SK-N-SH (cell line): ENCODE results near the gene FCAMR. TPM values are rescaled to one million over a fixed set of nuclear protein-coding genes. Genes with fewer than 3 reads are reported as not detected.

ENCODE experiments used
- CTCF ChIA-PET: fragments of 300-600, 350-600 bp; formaldehyde crosslinking; extraction: SDS; loops from one replicate; lab custom pipeline; 2021; lab: Yijun Ruan, JAX
- POLR2A ChIA-PET: fragments of 350-600 bp; sonication (Branson Sonifier 250); formaldehyde crosslinking; extraction: SDS; loops from one replicate; lab custom pipeline; 2020; ENCODE audit warnings: antibody characterized with exemption, inconsistent platforms; lab: Yijun Ruan, JAX
- DNase-seq: peaks from one replicate; pipeline ENCODE4 v3.0.0; 2012
- H2AFZ ChIP-seq: fragments of 200-600 bp; sonication (generic); 2 replicates; pipeline ENCODE4 v1.8.1; 2016; ENCODE audit warnings: antibody characterized with exemption, mild to moderate bottlenecking, low read depth
- H3F3A ChIP-seq: fragments of 200-600 bp; sonication (generic); replicated peaks from 2 replicates; pipeline ENCODE3; 2016; ENCODE audit warnings: antibody characterized with exemption, mild to moderate bottlenecking; ENCODE audit not compliant: insufficient read depth
- H3K27ac ChIP-seq, 2 experiments: fragments of 200-500 bp in 1 of 2; fragments of 200-600 bp in 1 of 2; sonication (Bioruptor generic) in 1 of 2; sonication (generic), shearing (Covaris generic) in 1 of 2; 2 replicates each; pipeline versions ENCODE4 v1.5.1 to v1.6.1; 2014 to 2016; ENCODE audit warnings: low read depth in 2 of 2, inconsistent platforms in 1 of 2, low read length in 1 of 2, mild to moderate bottlenecking in 1 of 2, mixed read lengths in 1 of 2
- H3K27me3 ChIP-seq: fragments of 200-600 bp; sonication (generic), shearing (Covaris generic); 2 replicates; pipeline ENCODE4 v1.6.1; 2016; ENCODE audit warnings: mixed run types; ENCODE audit not compliant: insufficient read depth
- H3K36me3 ChIP-seq, 2 experiments: fragments of 200-500 bp in 1 of 2; fragments of 200-600 bp in 1 of 2; sonication (Bioruptor generic) in 1 of 2; sonication (generic) in 1 of 2; replicated peaks in 1 of 2; 2 replicates each; pipeline versions ENCODE3 to v1.5.1; 2014 to 2016; ENCODE audit warnings: low read length in 1 of 2, mild to moderate bottlenecking in 1 of 2; ENCODE audit not compliant: insufficient read depth in 2 of 2, control insufficient read depth in 1 of 2
- H3K4me1 ChIP-seq, 2 experiments: fragments of 200-500 bp in 1 of 2; fragments of 200-600 bp in 1 of 2; sonication (Bioruptor generic) in 1 of 2; sonication (generic), shearing (Covaris generic) in 1 of 2; 2 replicates each; pipeline versions ENCODE4 v1.5.1 to v1.6.1; 2014 to 2016; ENCODE audit warnings: low read depth in 1 of 2, low read length in 1 of 2, mixed run types in 1 of 2; ENCODE audit not compliant: insufficient read depth in 2 of 2, control insufficient read depth in 1 of 2
- H3K4me2 ChIP-seq: fragments of 200-600 bp; sonication (generic), shearing (Covaris generic); 2 replicates; pipeline ENCODE4 v1.6.1; 2017; ENCODE audit warnings: mixed run types
- H3K4me3 ChIP-seq, 2 experiments: fragments of 200-500 bp in 1 of 2; fragments of 200-600 bp in 1 of 2; sonication (Bioruptor generic) in 1 of 2; sonication (generic), shearing (Covaris generic) in 1 of 2; 2 replicates each; pipeline versions ENCODE4 v1.5.1 to v1.8.1; 2014 to 2016; ENCODE audit warnings: low read depth in 2 of 2, inconsistent platforms in 1 of 2, low read length in 1 of 2, mild to moderate bottlenecking in 1 of 2, mixed read lengths in 1 of 2, moderate library complexity in 1 of 2
- H3K79me2 ChIP-seq: fragments of 200-600 bp; sonication (generic); 2 replicates; pipeline ENCODE4 v1.8.1; 2017; ENCODE audit warnings: mild to moderate bottlenecking; ENCODE audit not compliant: insufficient read depth
- H3K9ac ChIP-seq: fragments of 200-600 bp; sonication (generic); 2 replicates; pipeline ENCODE4 v1.6.1; 2017; ENCODE audit warnings: mixed run types
- H3K9me2 ChIP-seq: fragments of 200-600 bp; sonication (generic); 2 replicates; pipeline ENCODE4 v1.6.1; 2017; ENCODE audit warnings: mixed run types
- H3K9me3 ChIP-seq: fragments of 200-600 bp; sonication (generic); 2 replicates; pipeline ENCODE4 v1.6.1; 2017; ENCODE audit warnings: mixed run types, mild to moderate bottlenecking, moderate library complexity
- H4K20me1 ChIP-seq: fragments of 200-600 bp; sonication (generic); 2 replicates; pipeline ENCODE4 v1.6.1; 2017; ENCODE audit warnings: mild to moderate bottlenecking, mixed run types; ENCODE audit not compliant: insufficient read depth
- ELF1 ChIP-seq: IDR thresholded peaks from 2 replicates; pipeline ENCODE4 v1.4.0; 2012
- EP300 ChIP-seq, 2 experiments: IDR thresholded peaks; 2 replicates each; pipeline versions ENCODE4 v1.4.0 to v1.6.1; 2012; ENCODE audit warnings: borderline replicate concordance in 1 of 2, low read depth in 1 of 2, low read length in 1 of 2
- FOSL2 ChIP-seq: IDR thresholded peaks from 2 replicates; pipeline ENCODE4 v1.4.0; 2012; ENCODE audit warnings: low read depth, mild to moderate bottlenecking, moderate library complexity, borderline replicate concordance
- FOXJ3 ChIP-seq: sonication (generic); formaldehyde crosslinking; IDR thresholded peaks from 2 replicates; pipeline ENCODE4 v1.5.1; 2020; ENCODE audit warnings: mild to moderate bottlenecking, missing genetic modification reagents
- FOXM1 ChIP-seq: IDR thresholded peaks from 2 replicates; pipeline ENCODE4 v1.4.0; 2012; ENCODE audit warnings: low read depth, mild to moderate bottlenecking
- GATA2 ChIP-seq: sonication (generic); formaldehyde crosslinking; IDR thresholded peaks from 2 replicates; pipeline ENCODE4 v1.5.0; 2020; ENCODE audit warnings: mild to moderate bottlenecking, missing genetic modification reagents
- MEF2A ChIP-seq: IDR thresholded peaks from 2 replicates; pipeline ENCODE4 v1.4.0; 2012; ENCODE audit warnings: low read depth, borderline replicate concordance
- NFIC ChIP-seq: IDR thresholded peaks from 2 replicates; pipeline ENCODE4 v1.4.0; 2012; ENCODE audit warnings: borderline replicate concordance
- NRF1 ChIP-seq: IDR thresholded peaks from 2 replicates; pipeline ENCODE4 v1.6.1; 2012; ENCODE audit warnings: low read depth, mild to moderate bottlenecking, low read length
- POLR2AphosphoS5 ChIP-seq: IDR thresholded peaks from 2 replicates; pipeline ENCODE4 v1.6.1; 2012; ENCODE audit warnings: low read depth, low read length
- RAD21 ChIP-seq: IDR thresholded peaks from 2 replicates; pipeline ENCODE4 v1.6.1; 2012; ENCODE audit warnings: mild to moderate bottlenecking, low read length
- RCOR1 ChIP-seq: fragments of 150-350 bp; IDR thresholded peaks from 2 replicates; pipeline ENCODE4 v1.6.1; 2017; ENCODE audit warnings: antibody characterized with exemption, low read length
- RXRA ChIP-seq: IDR thresholded peaks from 2 replicates; pipeline ENCODE4 v1.4.0; 2012; ENCODE audit warnings: low read depth, mild to moderate bottlenecking, borderline replicate concordance
- SIN3A ChIP-seq: IDR thresholded peaks from 2 replicates; pipeline ENCODE4 v1.6.1; 2012; ENCODE audit warnings: low read depth, mild to moderate bottlenecking, low read length, moderate library complexity, borderline replicate concordance
- TCF12 ChIP-seq: IDR thresholded peaks from 2 replicates; pipeline ENCODE4 v1.4.0; 2012
- TEAD4 ChIP-seq: IDR thresholded peaks from 2 replicates; pipeline ENCODE4 v1.4.0; 2012; ENCODE audit warnings: mild to moderate bottlenecking, borderline replicate concordance; ENCODE audit not compliant: insufficient read depth
- polyA plus RNA-seq, 3 experiments: library from polyadenylated mRNA; depleted of rRNA; stranded (reverse); fragments of >200 nt; gene quantifications; 2 replicates each; pipeline ENCODE4 v1.2.3, GENCODE V29; 2012
- TF ChIP-seq, protein P1 (sequence below): fragments of 150-350 bp; IDR thresholded peaks from 2 replicates; pipeline ENCODE4 v1.6.1; 2017; ENCODE audit warnings: antibody characterized with exemption, low read length, low read depth, borderline replicate concordance
- TF ChIP-seq, protein P2 (sequence below): IDR thresholded peaks from 2 replicates; pipeline ENCODE4 v1.6.1; 2012; ENCODE audit warnings: mild to moderate bottlenecking, low read depth, low read length, moderate library complexity
- TF ChIP-seq, protein P3 (sequence below): IDR thresholded peaks from 2 replicates; pipeline ENCODE4 v1.4.0; 2012; ENCODE audit warnings: low read depth, borderline replicate concordance
- TF ChIP-seq, protein P4 (sequence below): IDR thresholded peaks from 2 replicates; pipeline ENCODE4 v1.4.0; 2012; ENCODE audit warnings: low read depth
- TF ChIP-seq, protein P5 (sequence below): IDR thresholded peaks from 2 replicates; pipeline ENCODE4; 2012

Gene FCAMR
- polyA plus RNA-seq, 1 of the 3 experiments (the other 2 are of a cell fraction), result not detected

DNA sequence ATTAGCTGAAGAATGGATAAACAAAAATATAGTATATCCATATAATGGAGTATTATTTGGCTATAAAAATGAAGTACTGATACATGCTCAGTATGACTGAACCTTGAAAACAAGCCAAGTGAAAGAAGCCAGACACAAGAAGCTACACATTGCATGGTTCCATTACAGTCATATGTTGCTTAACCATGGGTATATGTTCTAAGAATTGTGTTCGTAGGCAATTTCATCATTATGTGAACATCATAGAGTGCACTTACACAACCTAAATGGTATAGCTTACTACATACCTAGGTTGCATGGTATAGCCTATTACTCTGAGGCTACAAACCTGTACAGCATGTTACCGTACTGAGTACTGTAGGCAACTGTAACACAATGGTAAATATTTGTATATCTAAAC is 28.6 kb upstream of the FCAMR start (continued):
- TF ChIP-seq, protein P1, sequence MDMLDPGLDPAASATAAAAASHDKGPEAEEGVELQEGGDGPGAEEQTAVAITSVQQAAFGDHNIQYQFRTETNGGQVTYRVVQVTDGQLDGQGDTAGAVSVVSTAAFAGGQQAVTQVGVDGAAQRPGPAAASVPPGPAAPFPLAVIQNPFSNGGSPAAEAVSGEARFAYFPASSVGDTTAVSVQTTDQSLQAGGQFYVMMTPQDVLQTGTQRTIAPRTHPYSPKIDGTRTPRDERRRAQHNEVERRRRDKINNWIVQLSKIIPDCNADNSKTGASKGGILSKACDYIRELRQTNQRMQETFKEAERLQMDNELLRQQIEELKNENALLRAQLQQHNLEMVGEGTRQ, result no peak
- TF ChIP-seq ELF1 (no peak), SIN3A (no peak)
- TF ChIP-seq, protein P2, sequence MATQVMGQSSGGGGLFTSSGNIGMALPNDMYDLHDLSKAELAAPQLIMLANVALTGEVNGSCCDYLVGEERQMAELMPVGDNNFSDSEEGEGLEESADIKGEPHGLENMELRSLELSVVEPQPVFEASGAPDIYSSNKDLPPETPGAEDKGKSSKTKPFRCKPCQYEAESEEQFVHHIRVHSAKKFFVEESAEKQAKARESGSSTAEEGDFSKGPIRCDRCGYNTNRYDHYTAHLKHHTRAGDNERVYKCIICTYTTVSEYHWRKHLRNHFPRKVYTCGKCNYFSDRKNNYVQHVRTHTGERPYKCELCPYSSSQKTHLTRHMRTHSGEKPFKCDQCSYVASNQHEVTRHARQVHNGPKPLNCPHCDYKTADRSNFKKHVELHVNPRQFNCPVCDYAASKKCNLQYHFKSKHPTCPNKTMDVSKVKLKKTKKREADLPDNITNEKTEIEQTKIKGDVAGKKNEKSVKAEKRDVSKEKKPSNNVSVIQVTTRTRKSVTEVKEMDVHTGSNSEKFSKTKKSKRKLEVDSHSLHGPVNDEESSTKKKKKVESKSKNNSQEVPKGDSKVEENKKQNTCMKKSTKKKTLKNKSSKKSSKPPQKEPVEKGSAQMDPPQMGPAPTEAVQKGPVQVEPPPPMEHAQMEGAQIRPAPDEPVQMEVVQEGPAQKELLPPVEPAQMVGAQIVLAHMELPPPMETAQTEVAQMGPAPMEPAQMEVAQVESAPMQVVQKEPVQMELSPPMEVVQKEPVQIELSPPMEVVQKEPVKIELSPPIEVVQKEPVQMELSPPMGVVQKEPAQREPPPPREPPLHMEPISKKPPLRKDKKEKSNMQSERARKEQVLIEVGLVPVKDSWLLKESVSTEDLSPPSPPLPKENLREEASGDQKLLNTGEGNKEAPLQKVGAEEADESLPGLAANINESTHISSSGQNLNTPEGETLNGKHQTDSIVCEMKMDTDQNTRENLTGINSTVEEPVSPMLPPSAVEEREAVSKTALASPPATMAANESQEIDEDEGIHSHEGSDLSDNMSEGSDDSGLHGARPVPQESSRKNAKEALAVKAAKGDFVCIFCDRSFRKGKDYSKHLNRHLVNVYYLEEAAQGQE, result no peak

DNA sequence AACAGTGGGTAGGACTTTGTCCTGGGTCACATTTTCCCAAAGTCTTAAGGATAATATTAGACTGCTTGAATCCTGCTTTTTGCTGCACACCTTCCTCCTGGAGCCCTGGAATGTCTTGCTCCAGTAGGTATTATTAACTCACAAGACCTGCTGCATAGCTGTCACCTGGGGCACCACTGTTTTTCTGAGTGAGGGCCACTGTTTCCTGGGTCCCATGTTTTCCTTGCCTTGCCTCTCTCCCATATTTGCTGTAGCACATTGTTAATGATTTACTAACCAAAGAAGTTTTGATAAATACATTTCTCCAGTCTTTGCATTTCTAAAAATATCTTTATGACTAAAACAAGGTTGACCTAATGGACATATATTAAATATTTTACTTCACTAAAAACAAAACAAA is 22.5 kb upstream of the FCAMR start:
- no peaks in the 10 kb centered on the region for H3K79me2 ChIP-seq
- peaks cover 46% of the 10 kb centered on the region; the same call in 1 of the 2 replicates for H3K27me3 ChIP-seq
- no peaks in the 10 kb centered on the region for H3K9me2 ChIP-seq
- ChIA-PET CTCF (interaction anchor here (0.6 to 2.1 kb wide), 5 partner anchors 10 to 81 kb away, joined by 3 to 6 read pairs (median 3); no protein-coding TSS in a partner anchor), POLR2A (no interaction called here)
- H2AFZ ChIP-seq, result no peak overlapping the region
- H3K4me2 ChIP-seq, result no peak overlapping the region
- no peak overlapping the region for H3K4me3 ChIP-seq
- no peaks in the 10 kb centered on the region for H3K4me1 ChIP-seq
- no peak overlapping the region for H3K27ac ChIP-seq
- TF ChIP-seq RCOR1 (no peak), RXRA (no peak), ELF1 (no peak), FOXM1 (no peak), NFIC (no peak), GATA2 (CRISPR knock-in tag) (no peak), FOXJ3 (CRISPR knock-in tag) (no peak), EP300 (IDR thresholded peaks at IDR 0.05; ENCODE audit: borderline replicate concordance in 1 of 2, low read depth in 1 of 2, low read length in 1 of 2) (no peak), MEF2A (no peak), NRF1 (no peak), TCF12 (no peak), RAD21 (no peak), FOSL2 (no peak), POLR2AphosphoS5 (no peak), TEAD4 (no peak)
- TF ChIP-seq, protein P3, sequence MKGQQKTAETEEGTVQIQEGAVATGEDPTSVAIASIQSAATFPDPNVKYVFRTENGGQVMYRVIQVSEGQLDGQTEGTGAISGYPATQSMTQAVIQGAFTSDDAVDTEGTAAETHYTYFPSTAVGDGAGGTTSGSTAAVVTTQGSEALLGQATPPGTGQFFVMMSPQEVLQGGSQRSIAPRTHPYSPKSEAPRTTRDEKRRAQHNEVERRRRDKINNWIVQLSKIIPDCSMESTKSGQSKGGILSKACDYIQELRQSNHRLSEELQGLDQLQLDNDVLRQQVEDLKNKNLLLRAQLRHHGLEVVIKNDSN, result no peak
- TF ChIP-seq, protein P4, sequence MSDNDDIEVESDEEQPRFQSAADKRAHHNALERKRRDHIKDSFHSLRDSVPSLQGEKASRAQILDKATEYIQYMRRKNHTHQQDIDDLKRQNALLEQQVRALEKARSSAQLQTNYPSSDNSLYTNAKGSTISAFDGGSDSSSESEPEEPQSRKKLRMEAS, result no peak
- TF ChIP-seq, protein P5, sequence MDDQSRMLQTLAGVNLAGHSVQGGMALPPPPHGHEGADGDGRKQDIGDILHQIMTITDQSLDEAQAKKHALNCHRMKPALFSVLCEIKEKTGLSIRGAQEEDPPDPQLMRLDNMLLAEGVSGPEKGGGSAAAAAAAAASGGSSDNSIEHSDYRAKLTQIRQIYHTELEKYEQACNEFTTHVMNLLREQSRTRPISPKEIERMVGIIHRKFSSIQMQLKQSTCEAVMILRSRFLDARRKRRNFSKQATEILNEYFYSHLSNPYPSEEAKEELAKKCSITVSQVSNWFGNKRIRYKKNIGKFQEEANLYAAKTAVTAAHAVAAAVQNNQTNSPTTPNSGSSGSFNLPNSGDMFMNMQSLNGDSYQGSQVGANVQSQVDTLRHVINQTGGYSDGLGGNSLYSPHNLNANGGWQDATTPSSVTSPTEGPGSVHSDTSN, result no peak
- TF ChIP-seq, protein P1, result no peak
- H3F3A ChIP-seq, result no peaks in the 10 kb centered on the region
- H3K36me3 ChIP-seq, result no peaks in the 10 kb centered on the region
- H3K9me3 ChIP-seq, result no peaks in the 10 kb centered on the region
- no peaks in the 10 kb centered on the region for H4K20me1 ChIP-seq
- DNase-seq, result no peak
- H3K9ac ChIP-seq, result no peak overlapping the region
